GM12874 (cell line): Measurements from ENCODE around the gene LRRC47.

Experiments
- TF ChIP-seq, protein P1 (sequence below): IDR thresholded peaks from 2 replicates; pipeline ENCODE4 v1.5.1; 2011; ENCODE audit warnings: low read depth, mild to moderate bottlenecking, control low read depth, low read length, moderate library complexity; ENCODE audit not compliant: insufficient read depth

LRRC47 gene

DNA sequence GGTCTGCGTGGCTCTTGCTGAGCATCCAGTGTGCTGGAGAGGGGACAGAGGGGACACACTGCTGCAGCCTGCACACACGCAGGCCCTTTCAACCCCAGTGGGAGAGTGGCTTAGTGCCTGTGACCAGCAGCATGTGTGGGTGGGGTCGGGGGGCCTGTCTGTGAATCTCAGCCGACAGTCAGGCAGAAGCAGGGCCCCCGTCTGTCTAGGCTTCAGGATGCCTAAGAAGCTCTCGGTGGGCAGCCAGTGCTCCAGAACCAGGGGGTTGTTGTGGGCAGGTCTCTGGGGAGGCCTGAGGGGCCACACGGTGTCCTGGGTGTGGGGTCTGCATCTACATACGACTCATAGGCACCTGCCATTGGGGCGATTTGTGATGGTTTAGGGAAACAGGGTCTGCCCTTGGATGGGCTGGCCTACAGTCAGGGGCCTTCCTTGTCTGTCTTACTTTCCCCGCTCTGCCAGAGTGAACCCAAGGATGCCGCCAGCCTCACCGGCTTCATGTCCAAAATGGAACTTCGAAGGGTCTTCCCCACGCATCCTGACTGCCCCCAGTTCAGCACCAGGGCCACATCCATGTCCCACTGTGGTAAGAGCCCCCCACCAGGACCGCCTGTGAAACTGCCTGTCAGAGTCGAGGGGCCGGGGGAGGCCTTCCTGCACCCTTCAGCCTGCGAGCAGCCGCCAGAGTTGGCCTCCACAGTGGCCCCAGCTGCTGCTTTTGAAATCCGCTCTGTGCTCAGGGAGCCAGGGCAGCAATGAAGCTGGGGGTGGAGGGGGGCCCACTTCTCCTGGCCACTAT, 42.4 kb downstream of the LRRC47 start:
- TF ChIP-seq, protein P1, sequence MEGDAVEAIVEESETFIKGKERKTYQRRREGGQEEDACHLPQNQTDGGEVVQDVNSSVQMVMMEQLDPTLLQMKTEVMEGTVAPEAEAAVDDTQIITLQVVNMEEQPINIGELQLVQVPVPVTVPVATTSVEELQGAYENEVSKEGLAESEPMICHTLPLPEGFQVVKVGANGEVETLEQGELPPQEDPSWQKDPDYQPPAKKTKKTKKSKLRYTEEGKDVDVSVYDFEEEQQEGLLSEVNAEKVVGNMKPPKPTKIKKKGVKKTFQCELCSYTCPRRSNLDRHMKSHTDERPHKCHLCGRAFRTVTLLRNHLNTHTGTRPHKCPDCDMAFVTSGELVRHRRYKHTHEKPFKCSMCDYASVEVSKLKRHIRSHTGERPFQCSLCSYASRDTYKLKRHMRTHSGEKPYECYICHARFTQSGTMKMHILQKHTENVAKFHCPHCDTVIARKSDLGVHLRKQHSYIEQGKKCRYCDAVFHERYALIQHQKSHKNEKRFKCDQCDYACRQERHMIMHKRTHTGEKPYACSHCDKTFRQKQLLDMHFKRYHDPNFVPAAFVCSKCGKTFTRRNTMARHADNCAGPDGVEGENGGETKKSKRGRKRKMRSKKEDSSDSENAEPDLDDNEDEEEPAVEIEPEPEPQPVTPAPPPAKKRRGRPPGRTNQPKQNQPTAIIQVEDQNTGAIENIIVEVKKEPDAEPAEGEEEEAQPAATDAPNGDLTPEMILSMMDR, result no peak

DNA sequence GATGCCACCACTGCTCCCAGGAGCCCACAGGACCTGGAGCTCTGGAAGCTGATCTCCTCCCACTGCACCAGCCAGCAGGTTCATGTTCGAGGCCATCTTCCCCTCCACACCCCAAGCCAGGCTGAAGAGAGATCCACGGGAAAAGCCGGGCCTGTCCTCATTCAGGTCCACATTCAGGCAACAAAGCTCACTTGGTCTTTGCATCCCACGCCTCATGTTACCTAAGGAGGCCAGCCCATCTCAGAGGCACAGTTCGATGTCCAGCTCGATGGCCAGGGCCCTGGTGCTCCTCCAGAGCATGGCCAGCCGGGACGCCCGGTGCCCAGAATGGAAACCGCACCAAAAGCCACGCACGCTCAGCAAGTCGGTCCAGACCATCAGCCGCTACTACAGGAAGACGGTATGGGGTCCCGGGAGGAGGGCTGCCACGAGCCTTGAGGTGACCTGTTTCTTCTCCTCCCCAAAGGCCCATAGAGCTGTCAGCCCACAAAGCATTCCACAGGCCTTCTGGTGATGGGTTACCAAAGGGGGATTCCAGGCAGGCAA, 43.8 kb downstream of the LRRC47 start, which contains the start of gene CCDC27:
Gene CCDC27, plus strand, starts transcription at position 51 of the 546 bp plus-strand sequence. Its CDS starts 32 bp downstream, at position 83.
- TF ChIP-seq, protein P1, result no peak

DNA sequence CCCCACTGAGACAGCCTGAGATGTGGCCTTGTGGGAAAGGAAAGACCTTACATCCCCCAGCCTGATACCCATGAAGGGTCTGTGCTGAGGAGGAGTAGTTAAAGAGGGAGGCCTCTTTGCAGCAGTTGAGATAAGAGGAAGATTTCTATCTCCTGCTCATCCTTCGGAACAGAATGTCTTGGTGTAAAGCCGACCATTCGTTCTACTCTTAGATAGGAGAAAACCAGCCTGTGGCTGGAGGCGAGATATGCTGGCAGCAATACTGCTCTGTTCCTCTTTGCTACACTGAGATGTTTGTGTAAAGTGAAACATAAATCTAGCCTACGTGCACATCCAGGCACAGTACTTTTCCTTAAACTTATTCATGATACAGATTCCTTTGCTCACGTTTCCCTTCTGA, 45.6 kb downstream of the LRRC47 start:
- TF ChIP-seq, protein P1, result no peak

DNA sequence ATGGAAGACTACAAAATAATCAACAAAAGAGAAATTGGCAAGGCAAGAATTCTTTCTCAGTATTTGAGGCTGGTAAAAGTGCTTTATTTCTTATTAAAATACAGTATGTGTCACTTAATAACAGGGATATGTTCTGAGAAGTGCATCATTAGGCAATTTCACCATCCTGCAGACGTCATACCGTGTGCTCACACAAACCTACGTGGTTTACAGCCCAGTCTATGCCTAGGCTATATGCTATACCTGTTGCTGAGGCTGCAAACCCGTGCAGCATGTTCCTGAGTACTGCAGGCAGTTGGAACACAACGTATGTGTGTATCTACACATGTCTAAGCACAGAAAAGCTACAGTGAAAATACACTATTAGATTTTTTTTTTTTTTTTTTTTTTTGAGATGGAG, 46.8 kb downstream of the LRRC47 start:
- TF ChIP-seq, protein P1, result no peak

DNA sequence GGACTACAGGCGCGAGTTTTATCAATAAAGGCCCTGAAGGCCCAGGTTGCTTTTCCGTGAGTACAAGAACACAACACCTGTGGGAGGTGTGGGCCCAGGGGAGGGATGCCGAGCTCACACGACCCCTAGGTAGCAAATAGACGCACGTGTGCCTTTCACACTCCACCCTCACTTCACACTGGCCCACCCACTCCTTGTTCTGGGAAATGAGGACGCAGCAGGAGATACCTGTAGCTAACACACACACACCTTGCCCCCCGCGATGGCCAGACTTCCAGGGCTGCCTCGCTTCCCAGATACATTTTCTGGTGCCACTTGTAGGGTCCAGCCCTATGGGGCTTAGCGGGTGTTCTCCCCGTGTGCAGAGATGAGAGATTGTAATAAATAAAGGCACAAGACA, 48.4 kb downstream of the LRRC47 start:
- TF ChIP-seq, protein P1, result no peak

DNA sequence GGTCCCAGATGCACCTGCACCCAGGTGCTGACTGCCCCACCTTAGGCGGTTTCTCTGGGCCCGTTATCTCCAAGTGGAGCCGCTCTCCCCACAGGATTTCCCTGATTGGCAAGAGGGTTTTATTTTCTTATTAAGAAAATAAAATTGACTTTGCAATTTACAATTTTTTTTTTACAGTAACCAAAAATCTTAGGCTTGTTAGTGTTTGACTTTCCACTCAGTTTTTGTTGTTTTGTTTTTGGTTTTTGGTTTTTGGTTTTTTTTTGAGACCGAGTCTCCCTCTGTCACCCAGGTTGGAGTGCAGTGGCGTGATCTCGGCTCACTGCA, 48.8 kb downstream of the LRRC47 start:
- TF ChIP-seq, protein P1, result no peak

DNA sequence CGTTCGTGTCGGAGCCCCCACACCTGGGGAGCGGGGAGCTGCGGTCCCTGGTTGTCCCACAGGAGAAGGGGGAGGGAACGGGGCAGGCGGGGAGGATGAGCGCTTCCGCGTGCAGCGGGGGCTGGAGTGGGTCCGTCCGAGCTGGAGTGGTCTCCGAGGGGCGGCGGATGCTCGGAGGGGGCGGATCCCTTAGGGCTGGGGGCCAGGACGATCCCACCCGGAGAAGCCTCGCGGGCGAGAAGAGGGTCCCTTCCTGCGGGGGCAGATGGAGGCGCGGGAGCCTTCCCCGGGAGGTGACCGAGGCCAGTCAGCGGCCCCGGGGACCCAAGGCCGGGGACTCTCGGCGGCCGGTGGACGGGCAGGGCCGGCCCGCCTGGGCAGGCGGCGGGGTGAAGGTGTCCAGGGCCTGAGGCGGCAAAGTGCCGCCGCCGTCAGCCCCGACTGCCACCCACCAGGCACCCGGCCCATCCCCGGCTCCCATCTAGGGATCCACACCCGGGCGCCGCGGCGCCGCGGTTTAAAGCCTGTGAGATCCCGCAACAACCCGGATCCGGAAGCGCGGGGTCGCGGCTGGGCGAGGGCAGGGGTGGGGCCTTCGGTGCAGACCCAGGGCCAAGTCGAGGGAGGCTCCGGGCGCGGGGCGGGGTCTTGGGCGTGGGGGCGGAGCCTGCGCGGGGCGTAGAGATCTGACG, 49.3 kb downstream of the LRRC47 start:
- TF ChIP-seq, protein P1, result no peak
